Endothelial cell of umbilical vein (primary cell): Measurements from ENCODE around the gene KIAA1614. TPM values are rescaled to one million over a fixed set of nuclear protein-coding genes. Genes with fewer than 3 reads are reported as not detected.

Experiments used
- Bru-seq: library from RNA; stranded (reverse); fragments of 400-500 nt; gene quantifications from one replicate; lab custom pipeline; 2021; lab: Mats Ljungman, UMichigan
- BruChase-seq, 2 experiments: library from RNA; stranded (reverse); fragments of 400-500 nt; gene quantifications; one replicate each; lab custom pipeline; 2021; lab: Mats Ljungman, UMichigan
- BruUV-seq: library from RNA; stranded (reverse); fragments of 400-500 nt; replicated peaks from 2 replicates; lab custom pipeline; 2021; lab: Mats Ljungman, UMichigan
- CTCF ChIA-PET: fragments of 300-600, 350-600 bp; sonication (Branson Sonifier 250); formaldehyde crosslinking; loops from one replicate; lab custom pipeline; 2021; ENCODE audit warnings: antibody characterized with exemption, inconsistent platforms; lab: Charles Lee
- POLR2A ChIA-PET: fragments of 300-600, 350-600 bp; sonication (Branson Sonifier 250); formaldehyde crosslinking; loops from one replicate; lab custom pipeline; 2021; ENCODE audit warnings: antibody characterized with exemption, inconsistent platforms; lab: Charles Lee
- DNase-seq: peaks from one replicate; pipeline ENCODE4 v3.0.0-alpha.2; 2011; ENCODE audit warnings: low read depth, low spot score
- FAIRE-seq: peaks from 2 replicates; lab custom pipeline; 2011; peaks lifted over from hg19 to GRCh38; lab: Jason Lieb, UNC
- H2AFZ ChIP-seq: 2 replicates; pipeline ENCODE4 v1.6.0; 2012; ENCODE audit warnings: low read depth, low read length, control low read depth, inconsistent platforms
- H3K27ac ChIP-seq: 2 replicates; pipeline ENCODE4 v1.5.1; 2011; ENCODE audit warnings: low read depth, mild to moderate bottlenecking, control low read depth, low read length, moderate library complexity; ENCODE audit not compliant: insufficient read depth
- H3K27me3 ChIP-seq, 2 experiments: 2 replicates each; pipeline versions ENCODE4 v1.6.0 to v1.6.1; 2011; ENCODE audit warnings: low read length in 2 of 2, mixed read lengths in 1 of 2; ENCODE audit not compliant: control insufficient read depth in 2 of 2, insufficient read depth in 2 of 2
- H3K36me3 ChIP-seq, 2 experiments: 2 replicates in 1 of 2; 3 replicates in 1 of 2; pipeline ENCODE4 v1.5.1; 2011; ENCODE audit warnings: low read length in 2 of 2, mild to moderate bottlenecking in 1 of 2, moderate library complexity in 1 of 2; ENCODE audit not compliant: control insufficient read depth in 2 of 2, insufficient read depth in 2 of 2; ENCODE audit errors: extremely low read depth in 1 of 2
- H3K4me1 ChIP-seq: 3 replicates; pipeline ENCODE4 v1.5.1; 2011; ENCODE audit warnings: mild to moderate bottlenecking, low read length; ENCODE audit not compliant: control insufficient read depth, insufficient read depth; ENCODE audit errors: extremely low read depth
- H3K4me2 ChIP-seq: 2 replicates; pipeline ENCODE4 v1.6.1; 2011; ENCODE audit warnings: low read length, control low read depth, mixed read lengths; ENCODE audit not compliant: insufficient read depth
- H3K4me3 ChIP-seq, 3 experiments: fragments of 200-600 bp in 1 of 3; sonication (generic), shearing (Covaris generic) in 1 of 3; replicated peaks in 1 of 3; 2 replicates each; pipeline ENCODE4 v1.5.1; 2011 to 2016; ENCODE audit warnings: control low read depth in 3 of 3, low read length in 3 of 3, mild to moderate bottlenecking in 2 of 3, inconsistent platforms in 1 of 3, low read depth in 1 of 3, moderate library complexity in 1 of 3; ENCODE audit not compliant: insufficient read depth in 1 of 3
- H3K79me2 ChIP-seq: 2 replicates; pipeline ENCODE4 v1.6.0; 2012; ENCODE audit warnings: low read length, inconsistent platforms; ENCODE audit not compliant: control insufficient read depth, insufficient read depth
- H3K9ac ChIP-seq: replicated peaks from 2 replicates; pipeline ENCODE3; 2011; ENCODE audit warnings: low read length, control low read depth; ENCODE audit not compliant: insufficient read depth; ENCODE audit errors: extremely low read depth
- H3K9me1 ChIP-seq: replicated peaks from 3 replicates; pipeline ENCODE4 v1.6.0; 2011; ENCODE audit warnings: mild to moderate bottlenecking, low read length; ENCODE audit not compliant: control insufficient read depth, insufficient read depth; ENCODE audit errors: extremely low read depth
- H3K9me3 ChIP-seq: replicated peaks from 2 replicates; pipeline ENCODE4 v1.5.1; 2012; ENCODE audit warnings: low read length, inconsistent platforms; ENCODE audit not compliant: control insufficient read depth, insufficient read depth
- H4K20me1 ChIP-seq: replicated peaks from 2 replicates; pipeline ENCODE3; 2011; ENCODE audit warnings: mild to moderate bottlenecking, low read length; ENCODE audit not compliant: control insufficient read depth, insufficient read depth; ENCODE audit errors: extremely low read depth
- FOS ChIP-seq: IDR thresholded peaks from 2 replicates; pipeline ENCODE4 v1.6.1; 2011; ENCODE audit warnings: mild to moderate bottlenecking, low read length, moderate library complexity, borderline replicate concordance; ENCODE audit not compliant: insufficient read depth
- MAX ChIP-seq: IDR thresholded peaks from 2 replicates; pipeline ENCODE4 v1.6.1; 2011; ENCODE audit not compliant: insufficient read depth, insufficient read length
- POLR2A ChIP-seq: IDR thresholded peaks from 2 replicates; pipeline ENCODE4 v1.6.1; 2012; ENCODE audit warnings: low read depth, mild to moderate bottlenecking, control low read depth, low read length
- POLR2AphosphoS5 ChIP-seq: IDR thresholded peaks from 2 replicates; pipeline ENCODE4 v1.6.1; 2012; ENCODE audit warnings: low read depth, mild to moderate bottlenecking, control low read depth, low read length, moderate library complexity; ENCODE audit not compliant: insufficient read depth
- dilution Hi-C: fragments of 300-500 bp; cut with MboI; formaldehyde crosslinking; loops from one replicate; pipeline ENCODE4 v1.15.0; 2019; ENCODE audit warnings: low sequenced_read_pairs; ENCODE audit not compliant: extremely low pct_ligation_motif_present
- intact Hi-C: fragments of 100-400 bp; cut with micrococcal nuclease; formaldehyde crosslinking; loops from one replicate; pipeline ENCODE4 v1.10.0; 2022
- long read RNA-seq: library from polyadenylated mRNA; stranded (forward); transcript quantifications from one replicate; pipeline ENCODE4 v2.0.0, GENCODE V29; 2021
- polyA minus RNA-seq, 3 experiments: library from RNA; depleted of rRNA, polyadenylated mRNA; stranded (reverse); fragments of >200 nt; gene quantifications; 1 replicate in 1 of 3; 2 replicates in 2 of 3; pipeline ENCODE4 v1.2.3, GENCODE V29; 2011
- polyA plus RNA-seq, 4 experiments: library from polyadenylated mRNA; depleted of rRNA in 3 of 4; stranded (reverse) in 3 of 4; unstranded in 1 of 4; fragments of >200 nt; gene quantifications; 2 replicates each; pipeline versions ENCODE4 v1.2.1 to v1.2.3, GENCODE V29; 2011 to 2012; ENCODE audit warnings: missing spikeins in 1 of 4
- total RNA-seq: library from RNA; stranded (reverse); gene quantifications from 2 replicates; pipeline ENCODE4 v1.2.3, GENCODE V29; 2021

KIAA1614 gene
- total RNA-seq (1.7 and 2.0 TPM in 2 replicates), polyA plus RNA-seq (1.0 and 1.5 TPM in 2 replicates), polyA minus RNA-seq (1.0 and 1.2 TPM in 2 replicates), Bru-seq, nascent RNA (percentile 29 among the genes with signal in this experiment), BruChase-seq, experiment 1, labeled RNA remaining after a 6-hour chase (percentile 41 among the genes with signal in this experiment), BruChase-seq, experiment 2, labeled RNA remaining after a 2-hour chase (percentile 30 among the genes with signal in this experiment)
- polyA plus RNA-seq (2011; cell fraction: cytosol; rRNA removed) = 0.71 and 0.90 TPM in 2 replicates
- 1.4 and 1.9 TPM in 2 replicates for polyA plus RNA-seq (2011; cell fraction: nucleus; rRNA removed)
- 0.70 and 2.2 TPM in 2 replicates for polyA plus RNA-seq (2012)
- polyA minus RNA-seq (2011; cell fraction: cytosol; rRNA and poly(A)+ RNA removed) = not detected
- 1.6 and 2.0 TPM in 2 replicates for polyA minus RNA-seq (2011; cell fraction: nucleus; rRNA and poly(A)+ RNA removed)
- long read RNA-seq, partial matches to known transcripts = 0 of 2 reads
- long read RNA-seq, other reads (novel, unspliced or antisense) = 2 of 2 reads

GRCh38 chr1:180912801-180913565 lies at the start of gene KIAA1614:
Gene KIAA1614 (plus strand): TSS chr1:180912897. CDS start chr1:180913244, 347 bp downstream.
- ChIA-PET CTCF (interaction anchor here (0.5 to 5.0 kb wide), 6 partner anchors 8 to 512 kb away, joined by 3 to 27 read pairs (median 4); no protein-coding TSS in a partner anchor), POLR2A (interaction anchor here (0.5 kb wide), 1 partner anchor 110 kb away, joined by 3 read pairs; no protein-coding TSS in a partner anchor)
- BruUV-seq = no TSS peak
- Histone ChIP-seq H3K27me3 (no peaks in the 10 kb centered on the region), H3K79me2 (no peaks in the 10 kb centered on the region), H3K4me3 (peak within 1 kb of the TSS; percentile 23 to 56 (median 52)), H2AFZ (peak within 1 kb of the TSS; percentile 80), H3K36me3 (no peaks in the 10 kb centered on the region), H3K9me3 (no peaks in the 10 kb centered on the region), H4K20me1 (no peaks in the 10 kb centered on the region), H3K9ac (peak within 1 kb of the TSS; percentile 57), H3K4me2 (peak within 1 kb of the TSS; percentile 70), H3K27ac (no peak within 1 kb of the TSS), H3K9me1 (no peaks in the 10 kb centered on the region), H3K4me1 (peaks cover 5% of the 10 kb centered on the region)
- intact Hi-C loops (loop anchor here (2.0 kb wide), 1 partner anchor 110 kb away; the partner anchor contains the start of gene STX6), dilution Hi-C loops (no loop called here)
- FAIRE-seq (peak; percentile 4), DNase-seq (no peak)
- no peak for TF ChIP-seq POLR2A
- peak; percentile 41 for TF ChIP-seq POLR2AphosphoS5
- TF ChIP-seq MAX = no peak
- TF ChIP-seq FOS = no peak
